Esophagus muscularis mucosa (tissue), 3 donors: ENCODE measurements around the gene GPR139.

Experiments used
- CTCF ChIP-seq, 3 experiments: fragments of 200-600 bp in 2 of 3; fragments of 450-650 bp in 1 of 3; sonication (generic) in 2 of 3; IDR thresholded peaks; one replicate each; pipeline ENCODE4 v1.5.1; 2017 to 2019; ENCODE audit warnings: antibody characterized with exemption in 3 of 3, mild to moderate bottlenecking in 2 of 3, moderate library complexity in 1 of 3
- POLR2A ChIP-seq: fragments of 450-650 bp; IDR thresholded peaks from one replicate; pipeline ENCODE4 v1.6.1; 2017; ENCODE audit warnings: antibody characterized with exemption, moderate library complexity, mild to moderate bottlenecking, low read depth
- POLR2AphosphoS5 ChIP-seq, 2 donors: sonication (generic); formaldehyde crosslinking; IDR thresholded peaks; one replicate each; pipeline ENCODE4 v1.6.1; 2017; ENCODE audit warnings: antibody characterized with exemption in 2 of 2

- TF ChIP-seq POLR2AphosphoS5 (IDR thresholded peaks at IDR 0.05) (no peak), CTCF (IDR thresholded peaks at IDR 0.05) (no peak), POLR2A (no peak)
These were observed 22.5 kb downstream of the GPR139 start for GRCh38 chr16:20051147-20051546.
